ENCODE data around the gene SPON1. TPM values are rescaled to one million over a fixed set of nuclear protein-coding genes. Genes with fewer than 3 reads are reported as not detected.
A peak's percentile ranks its signal among the peaks of the same experiment; 100 is the strongest.
"Not testable (repeated sequence)": the region's sequence is repeated elsewhere in the genome, so short reads cannot be mapped to it uniquely, and the experiment has no call there.

The SPON1 gene
- total RNA-seq, 1 experiment from 2014 or later, result not detected

- DNase-seq (ENCODE audit: low read depth), result no peak
Observed at GRCh38 chr11:13983081-13983751, 20.7 kb downstream of the SPON1 start.

- DNase-seq (ENCODE audit: low read depth), result peak; percentile 27
Observed at GRCh38 chr11:13984616-13985450, 22.3 kb downstream of the SPON1 start.

- DNase-seq (ENCODE audit: low read depth), result not testable (repeated sequence)
Observed at GRCh38 chr11:13986695-13987094, 24.2 kb downstream of the SPON1 start.

GRCh38 chr11:13992158-13992856, 29.8 kb downstream of the SPON1 start:
- peak; percentile 19 for DNase-seq (ENCODE audit: low read depth)

- DNase-seq (ENCODE audit: low read depth), result no peak
Observed at GRCh38 chr11:13993096-13993765, 30.7 kb downstream of the SPON1 start.

GRCh38 chr11:13997881-13998280, 35.4 kb downstream of the SPON1 start:
- DNase-seq (ENCODE audit: low read depth), result no peak

- no peak for DNase-seq (ENCODE audit: low read depth)
Observed at GRCh38 chr11:13999704-14000103, 37.2 kb downstream of the SPON1 start.

- no peak for DNase-seq (ENCODE audit: low read depth)
Observed at GRCh38 chr11:14001597-14001996, 39.1 kb downstream of the SPON1 start.

- no peak for DNase-seq (ENCODE audit: low read depth)
Observed at GRCh38 chr11:14007566-14007965, 45.0 kb downstream of the SPON1 start.

GRCh38 chr11:14010665-14011064, 48.1 kb downstream of the SPON1 start:
- DNase-seq (ENCODE audit: low read depth), result no peak

- DNase-seq (ENCODE audit: low read depth), result no peak
Observed at GRCh38 chr11:14012846-14013245, 50.3 kb downstream of the SPON1 start.

GRCh38 chr11:14015711-14016110, 53.2 kb downstream of the SPON1 start:
- peak; percentile 25 for DNase-seq (ENCODE audit: low read depth)

GRCh38 chr11:14018441-14018840, 55.9 kb downstream of the SPON1 start:
- DNase-seq (ENCODE audit: low read depth), result no peak

- no peak for DNase-seq (ENCODE audit: low read depth)
Observed at GRCh38 chr11:14021738-14022137, 59.2 kb downstream of the SPON1 start.

GRCh38 chr11:14022251-14022650, 59.7 kb downstream of the SPON1 start:
- DNase-seq (ENCODE audit: low read depth), result no peak

GRCh38 chr11:14022821-14023220, 60.3 kb downstream of the SPON1 start:
- DNase-seq (ENCODE audit: low read depth), result no peak

GRCh38 chr11:14026961-14027360, 64.4 kb downstream of the SPON1 start:
- no peak for DNase-seq (ENCODE audit: low read depth)

GRCh38 chr11:14027525-14027924, 65.0 kb downstream of the SPON1 start:
- no peak for DNase-seq (ENCODE audit: low read depth)

- DNase-seq (ENCODE audit: low read depth), result no peak
Observed at GRCh38 chr11:14029440-14029839, 66.9 kb downstream of the SPON1 start.

- DNase-seq (ENCODE audit: low read depth), result peak; percentile 20
Observed at GRCh38 chr11:14029971-14030920, 67.7 kb downstream of the SPON1 start.

- DNase-seq (ENCODE audit: low read depth), result not testable (repeated sequence)
Observed at GRCh38 chr11:14035526-14035925, 73.0 kb downstream of the SPON1 start.

Measured in RPMI7951 (cell line).